ENCODE data around the gene HEXD. TPM values are rescaled to one million over a fixed set of nuclear protein-coding genes. Genes with fewer than 3 reads are reported as not detected.

Gene HEXD
- total and polyA plus RNA-seq, 11 donors = 9.9 to 24.1 (median 15.1) TPM

GRCh38 chr17:82457073-82457928 lies 39.2 kb downstream of the HEXD start:
- Histone ChIP-seq H3K9me3 (no peaks in the 10 kb centered on the region), H3K36me3 (peaks cover 0 to 26% (median 24%) of the 10 kb centered on the region in 9 donors), H3K27ac (peak overlapping the region; percentile 98 to 100 (median 100)), H3K27me3 (no peaks in the 10 kb centered on the region), H3K4me3 (peak overlapping the region in 11 of 12 donors; percentile 67 to 98 (median 93)), H3K4me1 (peaks cover 3 to 38% (median 28%) of the 10 kb centered on the region in 12 donors)
- ATAC-seq (no peak), DNase-seq (peak in 2 of 5 donors; percentile 61 to 62)
- intact Hi-C loops (cut with DNase I) = loop anchor here in 1 of 10 donors (5.0 kb wide), 1 partner anchor 40 kb away; no protein-coding TSS in a partner anchor
- TF ChIP-seq POLR2A (IDR thresholded peaks at IDR 0.05) = no peak
- TF ChIP-seq CTCF (IDR thresholded peaks at IDR 0.05) = no peak
- 37 to 66% (median 56%) methylated on average over 9 to 10 of the region's 10 CpGs for WGBS, 4 donors

GRCh38 chr17:82457929-82458178 lies 39.7 kb downstream of the HEXD start:
- H3K27me3 ChIP-seq = no peaks in the 10 kb centered on the region
- H3K36me3 ChIP-seq = peaks cover 0 to 31% (median 29%) of the 10 kb centered on the region in 9 donors
- TF ChIP-seq CTCF (IDR thresholded peaks at IDR 0.05) (no peak), POLR2A (IDR thresholded peaks at IDR 0.05) (no peak)
- intact Hi-C loops (cut with DNase I) = loop anchor here in 2 of 10 donors (1.0 to 5.0 kb wide), 2 partner anchors 8 to 39 kb away; partner anchors contain the start of gene CYBC1 (in 1 of the 2)
- ATAC-seq = no peak
- 0 to 2% (median 1%) methylated on average over 6 to 8 of the region's 8 CpGs for WGBS, 4 donors
- peaks cover 3 to 39% (median 28%) of the 10 kb centered on the region in 12 donors for H3K4me1 ChIP-seq
- peak overlapping the region; percentile 67 to 98 (median 92) for H3K4me3 ChIP-seq
- H3K9me3 ChIP-seq = no peaks in the 10 kb centered on the region
- DNase-seq = no peak
- H3K27ac ChIP-seq = peak overlapping the region; percentile 98 to 100 (median 100)

- TF ChIP-seq POLR2A (IDR thresholded peaks at IDR 0.05) = peak; percentile 28 to 97
- no peak for TF ChIP-seq CTCF (IDR thresholded peaks at IDR 0.05)
- intact Hi-C loops (cut with DNase I) = loop anchor here in 2 of 10 donors (1.0 to 5.0 kb wide), 2 partner anchors 8 to 39 kb away; partner anchors contain the start of gene CYBC1 (in 1 of the 2)
- Histone ChIP-seq H3K36me3 (peaks cover 0 to 36% (median 34%) of the 10 kb centered on the region in 9 donors), H3K27ac (peak within 1 kb of the TSS; percentile 98 to 100 (median 100)), H3K4me1 (peaks cover 3 to 40% (median 29%) of the 10 kb centered on the region in 12 donors), H3K9me3 (no peaks in the 10 kb centered on the region), H3K4me3 (peak within 1 kb of the TSS; percentile 67 to 98 (median 92)), H3K27me3 (no peaks in the 10 kb centered on the region)
- DNase-seq (peak; percentile 97 to 99 (median 98)), ATAC-seq (peak; percentile 99 to 100 (median 99))
- 0 to 1% (median 0%) methylated on average over 13 to 85 of the region's 85 CpGs for WGBS, 4 donors
These were observed 40.2 kb downstream of the HEXD start, which contains the start of gene NARF for GRCh38 chr17:82458179-82458884. NARF (plus strand) TSS chr17:82458741; CDS start chr17:82458804, 63 bp downstream.
